ENCODE results near the gene MACROD2.
"Not testable (repeated sequence)": the region's sequence is repeated elsewhere in the genome, so short reads cannot be mapped to it uniquely, and the experiment has no call there.

Gene MACROD2

DNA sequence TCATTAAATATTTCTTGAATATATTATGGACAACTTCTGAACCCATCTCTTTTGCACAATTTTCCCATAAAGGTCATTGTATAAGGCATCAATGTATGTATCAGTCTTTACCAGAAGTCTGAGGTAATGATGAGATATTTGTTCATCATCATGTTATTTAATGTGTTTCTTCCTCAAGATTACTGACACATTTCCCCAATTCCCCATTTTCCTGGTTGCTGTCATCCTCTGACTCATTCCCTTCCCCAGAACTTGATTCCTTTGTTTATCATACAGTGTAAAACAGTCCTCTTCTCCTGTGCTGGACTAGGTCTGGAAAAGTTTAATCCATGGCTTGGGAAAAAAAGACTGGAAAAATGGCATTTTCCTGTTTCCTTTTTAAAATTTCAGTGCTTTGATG, 450.0 kb downstream of the MACROD2 start:
- in situ Hi-C loops (cut with MboI; ENCODE audit: low sequenced_read_pairs) = no loop called here
- Histone ChIP-seq H3K36me3 (replicated peaks) (no peaks in the 10 kb centered on the region), H3K27me3 (ENCODE audit: low read depth) (no peaks in the 10 kb centered on the region), H3K4me3 (no peak overlapping the region), H3K4me1 (no peaks in the 10 kb centered on the region), H3K9me3 (no peaks in the 10 kb centered on the region)
- no peak for DNase-seq (ENCODE audit: low spot score in 2 of 2)

DNA sequence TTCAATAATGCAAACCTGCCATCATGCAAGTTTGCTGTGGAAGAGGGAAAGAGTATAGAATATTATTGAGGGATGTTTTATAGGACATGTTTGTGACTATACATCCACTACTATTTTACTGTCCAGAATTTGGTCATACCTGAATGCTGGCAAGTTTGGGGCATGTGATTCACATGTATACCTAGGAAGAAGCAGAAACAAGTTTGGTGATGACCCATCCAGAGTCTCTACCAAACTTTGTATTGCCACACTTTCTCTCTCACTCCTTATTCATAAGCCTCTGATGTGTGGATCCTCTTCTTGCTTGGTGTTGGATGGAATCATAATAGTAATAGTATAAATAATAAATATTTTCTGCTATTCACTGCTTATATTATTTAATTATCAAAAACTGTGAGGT, 450.6 kb downstream of the MACROD2 start:
- no peaks in the 10 kb centered on the region for H3K9me3 ChIP-seq
- no peak for DNase-seq (ENCODE audit: low spot score in 2 of 2)

DNA sequence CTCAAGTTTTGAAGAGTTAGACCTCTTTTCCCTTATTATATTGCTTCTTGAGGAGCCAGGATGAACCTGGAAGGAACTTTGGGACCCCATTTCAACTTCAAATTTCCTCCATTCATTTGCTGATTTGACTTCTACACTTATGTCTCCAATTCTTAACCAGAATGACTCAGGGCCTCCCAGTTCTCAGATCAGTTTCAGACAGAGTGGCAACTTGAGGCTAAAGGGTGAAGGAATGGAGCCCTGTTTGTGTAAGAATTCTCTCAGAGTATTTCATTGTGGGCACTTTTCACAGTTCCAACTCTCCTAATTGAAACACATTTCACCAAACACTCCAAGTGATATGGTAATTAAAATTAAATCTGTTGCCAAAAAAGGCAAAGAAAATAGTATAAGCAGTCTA, 451.1 kb downstream of the MACROD2 start:
- Histone ChIP-seq H3K9me3 (no peaks in the 10 kb centered on the region), H3K4me3 (no peak overlapping the region), H3K36me3 (replicated peaks) (no peaks in the 10 kb centered on the region), H3K4me1 (no peaks in the 10 kb centered on the region), H3K27me3 (ENCODE audit: low read depth) (no peaks in the 10 kb centered on the region)
- DNase-seq (ENCODE audit: low spot score in 2 of 2) = no peak
- in situ Hi-C loops (cut with MboI; ENCODE audit: low sequenced_read_pairs) = no loop called here

More for the DNA sequence above, 450.6 kb downstream of the MACROD2 start:
- in situ Hi-C loops (cut with MboI; ENCODE audit: low sequenced_read_pairs) = no loop called here
- no peaks in the 10 kb centered on the region for H3K4me1 ChIP-seq
- H3K27me3 ChIP-seq (ENCODE audit: low read depth) = no peaks in the 10 kb centered on the region
- no peak overlapping the region for H3K4me3 ChIP-seq
- H3K36me3 ChIP-seq (replicated peaks) = no peaks in the 10 kb centered on the region

DNA sequence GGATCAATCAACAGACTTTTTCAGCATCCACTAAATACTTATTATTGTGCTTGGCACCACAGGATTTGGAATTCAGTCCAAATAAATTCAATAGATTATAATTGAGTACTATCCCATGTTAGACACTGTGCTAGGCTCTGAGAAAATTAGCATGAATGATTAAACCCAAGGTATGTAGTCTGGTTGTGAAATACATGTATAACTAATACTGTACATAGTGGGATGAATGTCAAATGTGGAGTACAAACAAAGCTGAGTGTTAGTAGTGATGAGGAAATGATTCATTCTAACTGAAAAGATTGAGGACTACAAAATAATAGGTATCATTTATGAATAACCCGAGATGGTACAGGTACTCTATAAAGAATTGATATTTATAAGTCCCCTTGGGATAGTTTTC, 454.0 kb downstream of the MACROD2 start:
- Histone ChIP-seq H3K9me3 (no peaks in the 10 kb centered on the region), H3K4me3 (no peak overlapping the region), H3K36me3 (replicated peaks) (no peaks in the 10 kb centered on the region), H3K27me3 (ENCODE audit: low read depth) (no peaks in the 10 kb centered on the region), H3K4me1 (no peaks in the 10 kb centered on the region)
- in situ Hi-C loops (cut with MboI; ENCODE audit: low sequenced_read_pairs) = no loop called here
- DNase-seq (ENCODE audit: low spot score in 2 of 2) = peak in 1 of 2 experiments; percentile 4

DNA sequence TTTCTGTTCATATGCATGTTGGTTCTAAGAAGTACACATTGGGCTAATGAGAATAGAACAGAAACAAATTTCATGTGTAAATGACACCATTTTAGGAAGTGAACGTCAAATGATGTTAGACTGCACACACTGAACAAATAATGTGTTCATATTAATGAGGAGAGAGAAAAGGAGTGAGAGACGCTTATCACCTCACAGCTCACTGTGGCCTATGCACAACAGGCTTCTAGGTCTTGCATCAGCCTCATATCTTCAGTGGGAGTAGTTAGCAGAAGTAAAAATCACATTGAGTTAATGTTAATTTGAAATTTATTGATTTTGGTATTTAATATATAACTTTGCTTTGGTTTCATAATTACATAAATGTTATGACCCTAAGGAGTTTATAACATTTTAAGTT, 454.9 kb downstream of the MACROD2 start:
- in situ Hi-C loops (cut with MboI; ENCODE audit: low sequenced_read_pairs) = no loop called here
- H3K4me3 ChIP-seq = no peak overlapping the region
- H3K36me3 ChIP-seq (replicated peaks) = no peaks in the 10 kb centered on the region
- no peaks in the 10 kb centered on the region for H3K27me3 ChIP-seq (ENCODE audit: low read depth)
- no peaks in the 10 kb centered on the region for H3K9me3 ChIP-seq
- no peak for DNase-seq (ENCODE audit: low spot score in 2 of 2)
- no peaks in the 10 kb centered on the region for H3K4me1 ChIP-seq

DNA sequence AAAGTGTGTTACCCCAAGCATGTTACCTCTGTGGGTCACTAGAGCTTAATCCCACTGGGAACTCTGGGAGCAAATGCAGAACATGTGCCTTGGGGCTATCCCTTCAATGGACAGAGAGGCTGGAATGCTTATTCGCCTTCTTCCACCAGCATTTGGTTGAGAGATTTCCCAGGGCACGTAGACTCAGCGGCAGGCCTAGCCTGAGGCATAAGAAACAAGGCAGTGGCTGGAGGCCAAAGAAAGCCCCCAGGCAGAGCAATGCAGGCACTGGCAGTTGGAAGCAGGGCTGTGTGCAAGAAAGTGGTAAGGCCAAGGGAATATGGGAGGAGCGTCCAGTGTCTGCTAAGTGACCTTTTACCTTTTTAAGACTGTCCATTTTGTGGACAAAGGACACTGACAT, 456.1 kb downstream of the MACROD2 start:
- no peak for DNase-seq (ENCODE audit: low spot score in 2 of 2)
- Histone ChIP-seq H3K36me3 (replicated peaks) (no peaks in the 10 kb centered on the region), H3K4me1 (no peaks in the 10 kb centered on the region), H3K9me3 (no peaks in the 10 kb centered on the region), H3K27me3 (ENCODE audit: low read depth) (no peaks in the 10 kb centered on the region), H3K4me3 (no peak overlapping the region)
- in situ Hi-C loops (cut with MboI; ENCODE audit: low sequenced_read_pairs) = no loop called here

DNA sequence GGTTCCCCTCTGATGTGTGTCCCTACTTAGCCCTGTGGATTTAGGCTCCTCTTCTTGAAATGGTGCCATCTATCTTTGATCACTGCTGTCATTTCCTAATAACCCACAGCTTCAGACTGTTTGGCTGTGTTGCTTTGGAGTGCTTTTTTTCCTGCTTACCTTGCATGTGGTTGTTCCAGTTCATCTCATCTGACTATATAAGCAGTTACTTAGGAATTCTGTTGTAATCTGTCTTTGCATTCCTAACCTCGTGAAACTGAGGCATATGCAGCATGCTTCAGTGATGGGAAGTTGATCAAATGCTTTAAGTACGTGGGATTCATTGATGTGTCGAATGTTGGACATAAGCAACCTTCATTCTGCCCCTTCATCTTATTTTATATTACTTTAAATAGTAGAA, 457.9 kb downstream of the MACROD2 start:
- DNase-seq (ENCODE audit: low spot score in 2 of 2) = no peak
- in situ Hi-C loops (cut with MboI; ENCODE audit: low sequenced_read_pairs) = no loop called here

DNA sequence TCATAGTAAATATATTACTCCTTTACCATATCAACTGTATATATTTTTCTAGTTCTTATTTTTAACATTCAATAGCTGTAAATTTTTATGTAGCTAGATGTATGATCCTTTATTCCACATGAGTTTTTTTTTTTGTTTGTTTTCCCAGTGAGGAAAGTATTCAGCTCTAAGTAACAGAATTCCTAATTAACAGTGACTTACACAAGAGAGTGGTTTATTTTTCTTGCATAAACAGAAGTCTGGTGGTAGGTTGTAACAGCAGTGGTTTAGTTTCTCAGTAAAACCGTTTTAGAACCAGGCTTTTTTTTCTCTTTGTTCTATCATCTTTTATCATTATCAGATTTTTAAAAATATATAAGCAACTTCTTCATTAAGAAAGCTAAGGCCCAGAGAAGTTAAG, 459.0 kb downstream of the MACROD2 start:
- in situ Hi-C loops (cut with MboI; ENCODE audit: low sequenced_read_pairs) = no loop called here
- Histone ChIP-seq H3K9me3 (no peaks in the 10 kb centered on the region), H3K27me3 (ENCODE audit: low read depth) (no peaks in the 10 kb centered on the region), H3K4me1 (no peaks in the 10 kb centered on the region), H3K4me3 (no peak overlapping the region), H3K36me3 (replicated peaks) (no peaks in the 10 kb centered on the region)
- DNase-seq (ENCODE audit: low spot score in 2 of 2) = no peak

More for the DNA sequence above, 457.9 kb downstream of the MACROD2 start:
- Histone ChIP-seq H3K4me1 (no peaks in the 10 kb centered on the region), H3K4me3 (no peak overlapping the region), H3K36me3 (replicated peaks) (no peaks in the 10 kb centered on the region), H3K27me3 (ENCODE audit: low read depth) (no peaks in the 10 kb centered on the region), H3K9me3 (no peaks in the 10 kb centered on the region)

DNA sequence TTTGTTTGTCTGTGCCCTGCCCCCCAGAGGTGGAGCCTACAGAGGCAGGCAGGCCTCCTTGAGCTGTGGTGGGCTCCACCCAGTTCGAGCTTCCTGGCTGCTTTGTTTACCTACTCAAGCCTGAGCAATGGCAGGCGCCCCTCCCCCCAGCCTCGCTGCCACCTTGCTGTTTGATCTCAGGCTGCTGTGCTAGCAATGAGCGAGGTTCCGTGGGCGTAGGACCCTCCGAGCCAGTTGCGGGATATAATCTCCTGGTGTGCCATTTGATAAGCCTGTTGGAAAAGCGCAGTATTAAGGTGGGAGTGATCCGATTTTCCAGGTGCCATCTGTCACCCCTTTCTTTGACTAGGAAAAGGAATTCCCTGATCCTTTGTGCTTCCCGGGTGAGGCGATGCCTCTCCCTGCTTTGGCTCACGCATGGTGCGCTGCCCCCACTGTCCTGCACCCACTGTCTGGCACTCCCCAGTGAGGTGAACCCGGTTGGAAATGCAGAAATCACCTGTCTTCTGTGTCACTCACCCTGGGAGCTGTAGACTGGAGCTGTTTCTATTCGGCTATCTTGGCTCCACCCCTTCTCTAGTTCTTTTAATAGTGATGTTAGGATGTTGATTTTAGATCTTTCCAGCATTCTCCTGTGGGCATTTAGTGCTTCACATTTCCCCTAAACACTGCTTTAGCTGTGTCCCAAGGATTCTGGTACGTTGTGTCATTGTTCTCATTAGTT, 471.9 kb downstream of the MACROD2 start:
- H3K9me3 ChIP-seq; H3K36me3 ChIP-seq (replicated peaks); DNase-seq (ENCODE audit: low spot score in 2 of 2); H3K4me3 ChIP-seq; H3K4me1 ChIP-seq; H3K27me3 ChIP-seq (ENCODE audit: low read depth); in situ Hi-C loops (cut with MboI; ENCODE audit: low sequenced_read_pairs): not testable (repeated sequence)

DNA sequence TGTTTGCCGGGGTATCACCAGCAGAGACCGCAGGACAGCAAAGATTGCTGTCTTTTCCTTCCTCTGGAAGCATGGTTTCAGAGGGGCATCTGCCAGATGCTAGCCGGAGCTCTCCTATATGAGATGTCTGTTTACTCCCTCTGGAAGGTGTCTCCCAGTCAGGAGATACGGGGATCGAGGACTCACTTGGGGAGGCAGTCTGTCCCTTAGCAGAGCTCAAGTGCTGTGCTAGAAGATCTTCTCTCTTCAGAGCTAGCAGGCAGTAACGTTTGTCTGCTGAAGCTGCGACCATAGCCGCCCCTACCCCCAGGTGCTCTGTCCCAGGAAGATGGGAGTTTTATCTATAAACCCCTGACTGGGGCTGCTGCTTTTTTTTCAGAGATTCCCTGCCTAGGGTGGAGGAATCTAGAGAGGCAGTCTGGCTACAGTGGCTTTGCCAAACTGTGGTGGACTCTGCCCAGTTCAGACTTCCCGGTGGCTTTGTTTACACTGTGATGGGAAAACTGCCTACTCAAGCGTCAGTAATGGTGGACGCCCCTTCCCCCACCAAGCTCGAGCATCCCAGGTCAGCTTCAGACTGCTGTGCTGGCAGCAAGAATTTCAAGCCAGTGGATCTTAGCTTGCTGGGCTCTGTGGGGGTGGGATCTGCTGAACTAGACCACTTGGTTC, 475.0 kb downstream of the MACROD2 start:
- no peak overlapping the region for H3K4me3 ChIP-seq

DNA sequence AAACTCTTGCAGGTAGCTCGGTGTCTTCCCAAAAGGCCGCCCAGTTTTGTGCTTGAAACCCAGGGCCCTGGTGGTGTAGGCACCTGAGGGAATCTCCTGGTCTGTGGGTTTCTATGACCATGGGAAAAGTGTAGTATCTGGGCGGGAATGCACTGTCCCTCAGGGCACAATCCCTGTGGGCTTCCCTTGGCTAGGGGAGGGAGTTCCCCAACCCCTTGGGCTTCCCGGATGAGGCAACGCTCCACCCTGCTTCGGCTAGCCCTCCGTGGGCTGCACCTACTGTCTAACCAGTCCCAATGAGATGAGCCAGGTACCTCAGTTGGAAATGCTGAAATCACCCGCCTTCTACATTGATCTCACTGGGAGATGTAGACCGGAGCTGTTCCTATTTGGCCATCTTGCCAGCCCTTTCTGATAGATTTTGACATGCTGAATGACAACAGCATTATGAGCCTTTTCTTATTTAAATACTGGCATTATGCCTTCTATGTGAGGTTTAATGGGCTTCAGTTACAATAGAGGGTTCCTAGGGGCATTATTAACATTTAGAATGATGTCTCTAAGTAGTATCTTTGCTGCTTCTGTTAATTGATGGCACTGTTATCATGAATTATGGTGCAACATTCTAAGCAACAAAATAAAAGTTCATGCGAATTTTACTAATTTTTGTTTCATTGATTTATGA, 475.8 kb downstream of the MACROD2 start:
- in situ Hi-C loops (cut with MboI; ENCODE audit: low sequenced_read_pairs) = no loop called here
- H3K9me3 ChIP-seq = no peaks in the 10 kb centered on the region
- no peaks in the 10 kb centered on the region for H3K36me3 ChIP-seq (replicated peaks)
- H3K4me3 ChIP-seq = no peak overlapping the region
- H3K27me3 ChIP-seq (ENCODE audit: low read depth) = no peaks in the 10 kb centered on the region
- H3K4me1 ChIP-seq = no peaks in the 10 kb centered on the region
- DNase-seq (ENCODE audit: low spot score in 2 of 2) = peak in 1 of 2 experiments; percentile 6

More for the DNA sequence above, 475.0 kb downstream of the MACROD2 start:
- Histone ChIP-seq H3K9me3 (no peaks in the 10 kb centered on the region), H3K36me3 (replicated peaks) (no peaks in the 10 kb centered on the region), H3K27me3 (ENCODE audit: low read depth) (no peaks in the 10 kb centered on the region), H3K4me1 (no peaks in the 10 kb centered on the region)
- in situ Hi-C loops (cut with MboI; ENCODE audit: low sequenced_read_pairs) = no loop called here
- no peak for DNase-seq (ENCODE audit: low spot score in 2 of 2)

DNA sequence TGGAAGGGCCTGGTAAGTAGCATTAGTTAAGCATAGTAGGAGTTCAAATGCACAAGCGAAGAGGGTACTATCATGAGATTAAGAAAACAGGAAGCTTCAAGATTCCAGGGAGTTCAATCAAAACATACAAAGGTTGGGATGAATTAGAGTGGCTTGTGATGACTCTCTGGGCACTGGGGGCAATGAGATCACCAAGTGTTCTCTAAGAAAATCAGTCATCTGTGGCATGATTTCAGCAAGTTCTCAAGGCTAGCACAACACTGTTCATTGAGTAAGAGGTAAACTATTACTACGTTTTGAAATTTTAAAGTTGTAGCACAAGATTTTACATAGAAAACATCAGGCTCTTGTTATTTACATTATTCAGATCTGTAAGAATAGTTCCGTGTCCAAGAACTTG, 481.8 kb downstream of the MACROD2 start:
- DNase-seq (ENCODE audit: low spot score in 2 of 2) = no peak
- in situ Hi-C loops (cut with MboI; ENCODE audit: low sequenced_read_pairs) = no loop called here
- no peaks in the 10 kb centered on the region for H3K36me3 ChIP-seq (replicated peaks)
- no peak overlapping the region for H3K4me3 ChIP-seq
- no peaks in the 10 kb centered on the region for H3K27me3 ChIP-seq (ENCODE audit: low read depth)
- H3K4me1 ChIP-seq = no peaks in the 10 kb centered on the region
- no peaks in the 10 kb centered on the region for H3K9me3 ChIP-seq

DNA sequence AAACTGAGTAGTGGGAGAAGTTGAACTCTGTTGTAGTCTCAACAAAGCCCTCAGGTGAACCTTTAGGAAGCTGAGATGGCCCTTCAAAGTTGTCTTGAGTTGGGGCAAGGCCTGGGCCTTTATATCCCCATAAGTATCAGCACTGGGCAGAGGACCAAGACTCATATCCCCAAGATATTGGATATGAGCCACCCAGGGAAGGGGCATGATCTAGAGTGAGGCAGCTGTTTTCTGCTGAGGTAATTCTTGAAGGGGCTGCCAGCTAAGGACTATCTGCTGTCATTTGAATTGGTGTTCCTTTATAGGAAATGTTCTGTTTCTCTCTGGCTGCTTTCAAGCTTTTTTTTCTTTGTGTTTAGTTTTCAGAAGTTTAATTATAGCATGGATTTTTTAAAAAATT, 482.8 kb downstream of the MACROD2 start:
- Histone ChIP-seq H3K9me3 (no peaks in the 10 kb centered on the region), H3K36me3 (replicated peaks) (no peaks in the 10 kb centered on the region), H3K4me1 (no peaks in the 10 kb centered on the region), H3K4me3 (no peak overlapping the region), H3K27me3 (ENCODE audit: low read depth) (no peaks in the 10 kb centered on the region)
- in situ Hi-C loops (cut with MboI; ENCODE audit: low sequenced_read_pairs) = no loop called here
- DNase-seq (ENCODE audit: low spot score in 2 of 2) = no peak

DNA sequence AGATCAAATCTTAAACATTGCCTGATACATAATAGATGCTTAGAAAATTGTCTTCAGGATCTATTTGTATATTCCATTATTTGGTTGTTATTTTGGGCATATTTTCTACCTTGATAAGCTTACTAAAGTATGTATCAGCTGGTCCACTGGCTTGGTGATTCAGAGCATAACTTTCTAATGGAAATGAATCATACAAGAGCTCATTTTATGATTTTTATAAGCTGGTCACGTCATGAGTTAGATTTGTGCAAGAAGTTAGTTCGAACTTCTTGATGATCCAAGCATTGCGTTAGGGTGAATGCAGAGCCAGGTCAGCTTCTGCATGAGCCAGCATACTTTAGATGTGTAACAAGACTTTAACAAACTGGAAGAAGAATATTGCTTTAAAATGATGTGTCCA, 486.5 kb downstream of the MACROD2 start:
- H3K9me3 ChIP-seq = no peaks in the 10 kb centered on the region
- in situ Hi-C loops (cut with MboI; ENCODE audit: low sequenced_read_pairs) = no loop called here

More for the DNA sequence above, 486.5 kb downstream of the MACROD2 start:
- Histone ChIP-seq H3K36me3 (replicated peaks) (no peaks in the 10 kb centered on the region), H3K4me3 (no peak overlapping the region), H3K4me1 (no peaks in the 10 kb centered on the region), H3K27me3 (ENCODE audit: low read depth) (no peaks in the 10 kb centered on the region)
- no peak for DNase-seq (ENCODE audit: low spot score in 2 of 2)

Measured in HAP-1 (cell line).